DMS53 treated with DMSO at 0.1 percent for 48 hours (cell line): ENCODE data around the gene SLA2.
"Not testable (repeated sequence)": the region's sequence is repeated elsewhere in the genome, so short reads cannot be mapped to it uniquely, and the experiment has no call there.

Experiments used
- DNase-seq: peaks from one replicate; lab custom pipeline; 2025; ENCODE audit not compliant: unreplicated experiment; lab: John Stamatoyannopoulos, UW

Gene SLA2

DNA sequence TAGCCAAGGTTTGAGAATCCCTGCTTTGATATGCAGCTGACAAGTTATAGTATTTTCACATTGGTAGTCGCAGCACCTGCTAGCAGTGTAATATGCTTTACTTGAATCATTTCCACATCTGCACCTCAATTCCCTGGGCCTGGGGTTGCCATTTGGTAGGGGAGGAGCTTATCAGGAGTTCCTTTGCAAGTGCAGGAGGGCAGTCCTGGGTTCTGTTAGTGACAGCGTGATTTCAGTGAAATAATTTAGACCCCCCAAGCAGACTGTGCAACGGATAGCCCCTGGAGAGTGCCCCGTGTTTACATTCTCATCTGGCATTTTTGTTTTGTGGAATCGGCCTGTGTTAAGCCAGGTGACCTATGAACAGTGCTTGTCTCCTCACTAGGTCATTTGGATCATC lies 34.4 kb downstream of the SLA2 start:
- DNase-seq = no peak

DNA sequence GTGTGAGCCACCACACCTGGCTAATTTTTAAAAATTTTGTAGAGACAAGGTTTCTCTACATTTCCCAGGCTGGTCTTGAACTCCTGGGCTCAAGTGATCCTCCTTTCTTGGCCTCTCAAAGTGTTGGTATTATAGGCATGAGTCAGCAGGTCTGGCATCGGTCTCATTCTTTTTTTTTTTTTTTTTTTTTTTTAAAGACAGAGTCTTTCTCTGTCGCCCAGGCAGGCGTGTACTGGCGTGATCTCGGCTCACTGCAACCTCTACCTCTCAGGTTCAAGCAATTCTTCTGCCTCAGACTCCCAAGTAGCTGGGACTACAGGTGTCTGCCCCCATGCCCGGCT lies 37.6 kb downstream of the SLA2 start:
- DNase-seq = not testable (repeated sequence)

- DNase-seq = no peak
Measured at GRCh38 chr20:36607586-36608387, 38.2 kb downstream of the SLA2 start.

DNA sequence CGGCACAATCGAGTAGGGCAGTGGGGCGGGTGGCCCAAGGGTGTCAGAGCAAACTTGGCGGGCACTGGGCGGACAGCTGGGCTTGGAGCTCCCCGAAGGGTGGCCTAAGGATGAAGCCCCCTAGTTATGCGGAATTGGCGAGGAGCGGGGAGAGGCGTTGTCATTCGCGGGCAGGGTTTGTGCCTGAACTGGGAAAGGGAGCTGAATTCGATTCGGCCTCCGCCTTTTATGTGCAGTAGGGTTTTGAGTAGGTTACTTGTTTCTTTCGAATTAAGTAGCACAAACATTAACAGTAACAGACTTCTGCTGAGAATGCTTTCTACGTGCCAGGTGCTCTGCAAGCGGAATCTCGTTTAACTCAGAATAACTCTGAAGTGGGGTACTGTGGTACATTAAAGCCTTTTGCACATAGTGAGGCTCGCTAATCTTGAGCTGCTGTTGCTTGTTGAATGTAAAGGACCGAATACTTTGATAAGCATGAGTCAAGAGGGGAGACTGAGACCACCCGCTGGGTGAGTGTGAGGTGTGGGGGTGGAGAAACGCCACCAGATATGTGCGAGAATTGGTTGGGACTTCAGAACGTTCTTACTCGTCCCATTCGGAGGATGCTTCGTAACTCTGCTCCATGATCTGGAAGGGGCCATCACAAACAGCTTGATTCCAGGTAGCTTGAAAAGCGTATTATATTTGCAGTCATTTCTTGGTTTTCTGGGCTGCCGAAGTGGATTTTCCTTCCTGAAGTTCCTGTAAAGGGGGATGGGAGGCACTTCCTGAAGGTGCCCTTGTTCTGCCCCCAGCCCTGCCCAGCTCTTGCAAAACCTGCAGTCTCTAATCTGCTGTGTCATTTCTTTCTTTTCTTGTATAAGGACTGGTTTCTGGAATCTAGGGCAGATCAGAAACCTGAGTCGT lies 39.6 kb downstream of the SLA2 start:
- no peak for DNase-seq

DNA sequence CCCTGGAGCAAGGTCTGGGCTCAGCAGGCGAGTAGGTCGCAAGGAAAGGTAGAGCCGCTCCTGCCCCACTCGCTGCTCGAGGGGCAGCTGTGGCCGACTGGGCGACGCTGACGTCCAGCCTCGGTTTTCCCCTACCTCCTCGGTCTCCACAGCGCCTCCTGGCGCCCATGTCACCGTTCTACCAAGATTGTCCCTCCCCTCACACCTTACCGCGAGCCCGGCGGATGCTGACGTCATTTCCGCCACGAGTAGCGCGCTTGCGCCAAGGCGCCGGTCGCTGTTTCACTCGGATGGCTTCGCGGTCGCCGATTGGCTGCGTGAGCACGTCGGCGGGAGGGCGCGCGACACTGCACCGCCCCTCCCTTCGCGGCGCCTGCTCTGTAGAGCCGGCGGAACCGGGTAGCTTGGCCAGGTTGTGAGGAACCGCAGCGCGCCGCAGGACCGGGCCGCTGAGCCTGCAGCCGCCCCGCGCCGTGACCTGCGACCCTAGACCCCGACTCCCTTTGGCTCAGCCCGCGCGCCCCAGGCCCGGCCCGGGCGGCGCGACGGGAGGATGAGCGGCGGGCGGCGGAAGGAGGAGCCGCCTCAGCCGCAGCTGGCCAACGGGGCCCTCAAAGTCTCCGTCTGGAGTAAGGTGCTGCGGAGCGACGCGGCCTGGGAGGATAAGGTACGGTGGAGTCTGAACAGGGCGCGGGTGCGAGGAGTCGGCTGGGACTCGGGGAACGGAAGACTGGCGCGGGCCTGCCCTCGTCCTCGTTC lies 40.4 kb downstream of the SLA2 start, which contains the start of gene RAB5IF:
RAB5IF (plus strand) TSS at position 381 of the 759 bp plus-strand sequence; CDS start at position 554, 173 bp downstream.
- DNase-seq = peak; percentile 97

DNA sequence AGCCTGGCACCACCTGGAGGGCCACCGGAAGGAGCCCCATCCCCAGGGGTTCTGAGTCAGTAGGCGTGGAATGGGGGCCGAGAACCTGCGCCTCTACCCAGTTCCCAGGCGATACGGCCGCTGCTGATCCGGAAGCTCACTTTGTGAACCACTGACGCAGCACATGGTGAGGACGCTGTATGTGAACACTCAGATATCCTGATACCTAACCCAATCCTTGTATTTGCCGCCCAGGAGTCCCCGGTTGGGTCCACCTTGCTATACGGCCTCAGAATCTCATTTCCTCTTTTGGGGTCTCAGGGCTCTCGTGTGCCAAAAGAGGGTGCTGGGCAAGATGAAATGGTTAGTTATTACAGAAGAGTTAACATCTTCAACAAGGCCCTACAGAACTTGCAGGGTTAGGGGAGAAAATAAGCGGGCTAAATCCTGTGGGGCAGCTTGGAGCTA lies 41.0 kb downstream of the SLA2 start:
- peak; percentile 73 for DNase-seq

GRCh38 chr20:36601540-36601939 lies 44.5 kb downstream of the SLA2 start:
- DNase-seq = no peak

GRCh38 chr20:36599912-36600345 lies 46.1 kb downstream of the SLA2 start:
- no peak for DNase-seq

DNA sequence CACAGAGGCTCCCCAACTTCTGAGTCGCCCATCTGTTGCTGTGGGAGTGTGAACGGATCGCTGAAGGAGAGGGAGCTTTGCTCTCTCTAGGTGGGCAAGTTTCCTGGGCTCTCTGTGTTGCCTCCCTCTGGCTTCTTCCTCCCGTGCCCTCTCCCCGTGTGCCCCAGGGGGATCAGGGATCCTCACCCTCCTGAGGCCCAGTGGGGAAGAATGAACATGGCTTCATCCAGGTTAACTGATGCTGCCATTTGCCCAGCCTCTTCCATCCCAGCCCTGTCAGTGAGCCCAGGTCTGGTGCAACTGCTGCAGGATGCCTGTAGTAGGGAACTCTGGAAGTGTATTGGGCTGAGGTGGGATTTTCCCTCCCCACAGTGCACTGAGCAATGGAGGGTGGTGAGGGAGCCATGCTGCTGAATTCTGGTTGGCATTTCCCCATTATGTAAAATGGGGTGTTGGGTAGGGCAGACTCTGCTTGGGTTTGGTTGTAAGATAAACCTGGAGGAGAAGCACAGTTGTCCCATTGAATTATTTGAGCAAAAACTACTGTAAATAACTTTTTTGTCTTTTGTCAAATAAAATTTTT lies 52.6 kb downstream of the SLA2 start:
- no peak for DNase-seq

GRCh38 chr20:36591854-36592641 lies 53.9 kb downstream of the SLA2 start:
- no peak for DNase-seq

- DNase-seq = no peak
Measured at GRCh38 chr20:36591281-36591680, 54.7 kb downstream of the SLA2 start.

- no peak for DNase-seq
Measured at GRCh38 chr20:36587388-36588070, 58.5 kb downstream of the SLA2 start.

DNA sequence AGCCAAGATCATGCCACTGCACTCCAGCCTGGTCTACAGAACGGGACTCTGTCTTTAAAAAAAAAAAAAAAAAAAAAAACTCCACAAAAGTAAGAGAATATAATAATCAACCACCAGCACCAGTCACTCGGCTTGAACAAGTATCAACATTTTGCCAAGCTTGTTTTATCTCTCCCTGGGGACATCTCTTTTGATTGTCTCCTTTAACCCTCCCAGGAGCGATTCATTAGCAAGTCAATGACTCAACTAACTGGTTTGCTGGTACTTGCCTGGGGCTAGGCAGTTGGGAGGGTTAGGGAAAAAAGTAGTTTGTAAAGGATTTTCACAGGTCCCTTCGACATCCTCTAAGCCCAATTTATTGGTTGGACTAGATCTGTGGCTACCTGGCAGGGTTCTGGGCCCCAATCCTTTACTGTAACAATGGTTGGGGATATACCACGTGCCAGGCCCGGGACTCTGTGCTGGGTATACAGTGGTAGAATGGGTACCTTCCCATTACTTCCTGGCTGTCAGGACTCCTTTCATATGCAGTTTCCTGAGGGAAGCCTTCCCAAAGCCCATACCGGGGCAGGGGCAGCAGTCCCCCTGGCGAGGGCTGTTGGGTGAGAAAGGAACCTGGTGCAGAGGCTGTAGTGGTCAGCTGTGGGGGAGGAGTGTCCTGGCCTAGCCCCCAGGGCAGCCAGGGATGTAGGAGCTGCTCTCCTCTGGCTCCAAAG lies 60.4 kb downstream of the SLA2 start:
- DNase-seq = no peak

GRCh38 chr20:36584018-36584481 lies 61.9 kb downstream of the SLA2 start:
- DNase-seq = no peak

GRCh38 chr20:36582821-36583220 lies 63.2 kb downstream of the SLA2 start:
- no peak for DNase-seq

GRCh38 chr20:36582322-36582721 lies 63.7 kb downstream of the SLA2 start:
- no peak for DNase-seq

- DNase-seq = no peak
Measured at GRCh38 chr20:36579996-36580545, 65.9 kb downstream of the SLA2 start.

DNA sequence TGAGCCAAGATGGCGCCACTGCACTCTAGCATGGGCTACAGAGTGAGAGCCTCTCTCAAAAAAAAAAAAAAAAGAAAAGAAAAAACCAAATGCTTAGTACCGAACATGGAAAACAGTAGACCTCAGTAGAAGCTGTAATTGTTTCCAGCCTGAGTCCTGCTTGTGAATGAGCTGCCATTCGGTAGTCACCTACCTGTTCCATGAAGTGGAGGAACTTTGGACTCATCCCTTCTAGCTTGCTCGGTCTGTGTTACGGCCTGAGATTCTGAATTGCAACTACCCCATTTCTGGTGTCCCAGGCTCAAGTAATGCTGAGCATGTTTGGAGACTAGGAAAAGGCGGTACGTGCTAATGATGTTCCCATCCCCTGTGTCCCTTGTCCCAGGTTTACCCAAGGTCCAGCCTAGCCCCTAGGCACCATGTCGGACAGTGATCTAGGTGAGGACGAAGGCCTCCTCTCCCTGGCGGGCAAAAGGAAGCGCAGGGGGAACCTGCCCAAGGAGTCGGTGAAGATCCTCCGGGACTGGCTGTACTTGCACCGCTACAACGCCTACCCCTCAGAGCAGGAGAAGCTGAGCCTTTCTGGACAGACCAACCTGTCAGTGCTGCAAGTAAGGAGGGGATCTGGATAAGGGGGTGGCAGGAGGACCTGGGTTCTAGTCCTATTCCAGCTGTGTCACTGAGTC lies 67.5 kb downstream of the SLA2 start:
- DNase-seq = no peak
